Peyer's patch (tissue), 4 donors: ENCODE data around the gene TMPRSS11B. TPM values are rescaled to one million over a fixed set of nuclear protein-coding genes. Genes with fewer than 3 reads are reported as not detected.

Experiments used
- DNase-seq, 3 donors: peaks; one replicate each; pipeline ENCODE4 v3.0.0-alpha.2; 2017 to 2019
- H3K27ac ChIP-seq, 4 donors: fragments of 200-600 bp; sonication (generic); one replicate each; pipeline ENCODE4 v1.5.1; 2016 to 2019
- H3K27me3 ChIP-seq, 2 donors: fragments of 200-600 bp; sonication (generic); one replicate each; pipeline ENCODE4 v1.5.1; 2019
- H3K36me3 ChIP-seq, 3 donors: fragments of 200-600 bp; sonication (generic); one replicate each; pipeline ENCODE4 v1.5.1; 2016 to 2019
- H3K4me1 ChIP-seq, 4 donors: fragments of 200-600 bp; sonication (generic); one replicate each; pipeline ENCODE4 v1.5.1; 2016 to 2019
- H3K4me3 ChIP-seq, 4 donors: fragments of 200-600 bp; sonication (generic); 1 replicate in 3 of 4; 2 replicates in 1 of 4; pipeline ENCODE4 v1.5.1; 2016 to 2019; ENCODE audit warnings: mild to moderate bottlenecking in 1 of 4
- H3K9me3 ChIP-seq, 4 donors: fragments of 200-600 bp; sonication (generic); one replicate each; pipeline ENCODE4 v1.5.1; 2016 to 2019; ENCODE audit warnings: mild to moderate bottlenecking in 1 of 4
- CTCF ChIP-seq, 6 experiments: fragments of 450-650 bp in 4 of 6; fragments of 200-600 bp in 2 of 6; sonication (generic) in 1 of 6; IDR thresholded peaks; one replicate each; pipeline ENCODE4 v1.5.1; 2017 to 2019; ENCODE audit warnings: antibody characterized with exemption in 6 of 6, mild to moderate bottlenecking in 3 of 6, moderate library complexity in 1 of 6
- POLR2A ChIP-seq, 2 donors: fragments of 450-650 bp; IDR thresholded peaks; one replicate each; pipeline ENCODE4 v1.5.1; 2017; ENCODE audit warnings: antibody characterized with exemption in 2 of 2, mild to moderate bottlenecking in 2 of 2, moderate library complexity in 2 of 2
- total RNA-seq, 4 donors: library from RNA; depleted of rRNA; stranded (reverse); fragments of >200 nt; gene quantifications; one replicate each; pipeline ENCODE4 v1.1.0, GENCODE V29; 2016

The TMPRSS11B gene
- total RNA-seq, 4 donors from 2014 or later: not detected

GRCh38 chr4:68180849-68181526, 64.5 kb downstream of the TMPRSS11B start:
- Histone ChIP-seq H3K4me3 (no peak overlapping the region), H3K4me1 (no peaks in the 10 kb centered on the region), H3K27ac (no peak overlapping the region), H3K27me3 (no peaks in the 10 kb centered on the region), H3K9me3 (no peaks in the 10 kb centered on the region), H3K36me3 (no peaks in the 10 kb centered on the region)
- TF ChIP-seq POLR2A (IDR thresholded peaks at IDR 0.05) (no peak), CTCF (IDR thresholded peaks at IDR 0.05) (no peak)
- DNase-seq: no peak

GRCh38 chr4:68176904-68177303, 68.6 kb downstream of the TMPRSS11B start:
- TF ChIP-seq POLR2A (IDR thresholded peaks at IDR 0.05): no peak
- no peak for TF ChIP-seq CTCF (IDR thresholded peaks at IDR 0.05)
- H3K9me3 ChIP-seq: no peaks in the 10 kb centered on the region
- H3K27ac ChIP-seq: no peak overlapping the region
- DNase-seq: no peak
- no peak overlapping the region for H3K4me3 ChIP-seq
- no peaks in the 10 kb centered on the region for H3K36me3 ChIP-seq
- H3K27me3 ChIP-seq: no peaks in the 10 kb centered on the region
- H3K4me1 ChIP-seq: no peaks in the 10 kb centered on the region

Other genes with a start within 250 kb of the TMPRSS11B start
- not detected for gene TMPRSS11F, start 115.8 kb downstream of the TMPRSS11B start, total RNA-seq
- gene YTHDC1, start 104.4 kb upstream of the TMPRSS11B start, total RNA-seq: 100 to 1,000 TPM in 1 of 4 donors, 10 to 100 TPM in 3; 65.0 to 137 (median 83.3) TPM
- not detected for gene TMPRSS11E, start 201.8 kb upstream of the TMPRSS11B start, total RNA-seq